IPS-18a (cell line): ENCODE measurements around the gene ANAPC2.

ENCODE experiments used
- H3K27ac ChIP-seq: one replicate; pipeline ENCODE4 v1.5.1; 2013; ENCODE audit warnings: low read length
- H3K27me3 ChIP-seq: one replicate; pipeline ENCODE4 v1.6.1; 2013; ENCODE audit warnings: mild to moderate bottlenecking, low read length; ENCODE audit not compliant: control insufficient read depth, insufficient read depth
- H3K36me3 ChIP-seq: one replicate; pipeline ENCODE4 v1.6.1; 2013; ENCODE audit warnings: low read depth, low read length; ENCODE audit not compliant: control insufficient read depth
- H3K4me1 ChIP-seq: one replicate; pipeline ENCODE4 v1.6.1; 2013; ENCODE audit warnings: low read depth, low read length; ENCODE audit not compliant: control insufficient read depth
- H3K4me3 ChIP-seq: one replicate; pipeline ENCODE4 v1.5.1; 2013; ENCODE audit warnings: low read length
- H3K9ac ChIP-seq: one replicate; pipeline ENCODE4 v1.6.1; 2013; ENCODE audit warnings: mild to moderate bottlenecking, low read length, moderate library complexity
- H3K9me3 ChIP-seq: one replicate; pipeline ENCODE4 v1.6.1; 2013; ENCODE audit warnings: low read depth, low read length; ENCODE audit not compliant: control insufficient read depth

The ANAPC2 gene

GRCh38 chr9:137147793-137148160, 40.6 kb downstream of the ANAPC2 start:
- Histone ChIP-seq H3K27me3 (peaks cover 30% of the 10 kb centered on the region), H3K9ac (no peak overlapping the region), H3K27ac (no peak overlapping the region), H3K36me3 (no peaks in the 10 kb centered on the region), H3K9me3 (no peaks in the 10 kb centered on the region), H3K4me1 (no peaks in the 10 kb centered on the region), H3K4me3 (no peak overlapping the region)

- H3K27me3 ChIP-seq: peaks cover 35% of the 10 kb centered on the region
- H3K4me1 ChIP-seq: no peaks in the 10 kb centered on the region
- H3K27ac ChIP-seq: no peak overlapping the region
- no peaks in the 10 kb centered on the region for H3K9me3 ChIP-seq
- no peak overlapping the region for H3K9ac ChIP-seq
- no peak overlapping the region for H3K4me3 ChIP-seq
- H3K36me3 ChIP-seq: no peaks in the 10 kb centered on the region
These were observed 41.1 kb downstream of the ANAPC2 start for GRCh38 chr9:137147091-137147792.

GRCh38 chr9:137146527-137146918, 41.8 kb downstream of the ANAPC2 start:
- Histone ChIP-seq H3K4me1 (no peaks in the 10 kb centered on the region), H3K36me3 (no peaks in the 10 kb centered on the region), H3K4me3 (no peak overlapping the region), H3K27ac (no peak overlapping the region), H3K9me3 (no peaks in the 10 kb centered on the region), H3K9ac (no peak overlapping the region), H3K27me3 (peaks cover 42% of the 10 kb centered on the region)

GRCh38 chr9:137145731-137146526, 42.4 kb downstream of the ANAPC2 start:
- Histone ChIP-seq H3K9me3 (no peaks in the 10 kb centered on the region), H3K4me3 (no peak overlapping the region), H3K27ac (no peak overlapping the region), H3K9ac (no peak overlapping the region), H3K36me3 (no peaks in the 10 kb centered on the region), H3K4me1 (no peaks in the 10 kb centered on the region), H3K27me3 (peaks cover 48% of the 10 kb centered on the region)

- no peak overlapping the region for H3K9ac ChIP-seq
- no peak overlapping the region for H3K4me3 ChIP-seq
- no peaks in the 10 kb centered on the region for H3K9me3 ChIP-seq
- no peaks in the 10 kb centered on the region for H3K4me1 ChIP-seq
- H3K27me3 ChIP-seq: peaks cover 66% of the 10 kb centered on the region
- H3K36me3 ChIP-seq: no peaks in the 10 kb centered on the region
- H3K27ac ChIP-seq: no peak overlapping the region
These were observed 44.9 kb downstream of the ANAPC2 start for GRCh38 chr9:137143459-137143858.

- H3K27ac ChIP-seq: no peak overlapping the region
- no peaks in the 10 kb centered on the region for H3K4me1 ChIP-seq
- H3K27me3 ChIP-seq: peaks cover 75% of the 10 kb centered on the region
- H3K9me3 ChIP-seq: no peaks in the 10 kb centered on the region
- no peaks in the 10 kb centered on the region for H3K36me3 ChIP-seq
- no peak overlapping the region for H3K4me3 ChIP-seq
- H3K9ac ChIP-seq: no peak overlapping the region
These were observed 46.1 kb downstream of the ANAPC2 start for GRCh38 chr9:137141976-137142936.

- H3K4me3 ChIP-seq: no peak overlapping the region
- no peak overlapping the region for H3K27ac ChIP-seq
- no peaks in the 10 kb centered on the region for H3K9me3 ChIP-seq
- H3K36me3 ChIP-seq: no peaks in the 10 kb centered on the region
- no peak overlapping the region for H3K9ac ChIP-seq
- peaks cover 84% of the 10 kb centered on the region for H3K27me3 ChIP-seq
- no peaks in the 10 kb centered on the region for H3K4me1 ChIP-seq
These were observed 47.1 kb downstream of the ANAPC2 start for GRCh38 chr9:137141050-137141810.

GRCh38 chr9:137140151-137141012, 48.0 kb downstream of the ANAPC2 start:
- H3K27me3 ChIP-seq: peaks cover 86% of the 10 kb centered on the region
- H3K36me3 ChIP-seq: no peaks in the 10 kb centered on the region
- H3K4me3 ChIP-seq: no peak overlapping the region
- H3K9ac ChIP-seq: no peak overlapping the region
- no peak overlapping the region for H3K27ac ChIP-seq
- H3K4me1 ChIP-seq: no peaks in the 10 kb centered on the region
- H3K9me3 ChIP-seq: no peaks in the 10 kb centered on the region

- no peak overlapping the region for H3K27ac ChIP-seq
- H3K4me1 ChIP-seq: no peaks in the 10 kb centered on the region
- no peak overlapping the region for H3K4me3 ChIP-seq
- no peaks in the 10 kb centered on the region for H3K36me3 ChIP-seq
- peaks cover 91% of the 10 kb centered on the region for H3K27me3 ChIP-seq
- H3K9me3 ChIP-seq: no peaks in the 10 kb centered on the region
- H3K9ac ChIP-seq: no peak overlapping the region
These were observed 48.8 kb downstream of the ANAPC2 start for GRCh38 chr9:137139468-137140150.
